Measurements from ENCODE around the gene CAMK1D.
"Not testable (repeated sequence)": the region's sequence is repeated elsewhere in the genome, so short reads cannot be mapped to it uniquely, and the experiment has no call there.

Gene CAMK1D

DNA sequence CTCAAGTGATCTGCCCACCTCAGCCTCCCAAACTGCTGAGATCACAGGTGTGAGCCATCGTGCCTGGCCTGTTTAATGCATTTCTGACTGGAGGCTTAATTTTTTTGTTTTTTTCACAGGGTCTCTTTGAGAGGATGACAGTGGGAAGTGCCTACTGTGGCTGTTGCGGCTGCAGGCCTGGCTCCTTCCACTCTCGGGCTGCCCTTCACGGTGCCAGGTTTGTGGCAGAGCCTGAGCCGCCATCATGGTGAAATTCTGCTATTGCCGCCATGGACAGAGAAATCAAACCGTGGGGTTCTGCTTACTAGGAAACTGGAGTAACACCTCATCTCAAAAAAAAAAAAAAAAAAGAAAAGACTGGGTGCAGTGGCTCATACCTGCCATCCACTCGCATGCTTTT is 142.7 kb downstream of the CAMK1D start:
- TF ChIP-seq, protein P1, sequence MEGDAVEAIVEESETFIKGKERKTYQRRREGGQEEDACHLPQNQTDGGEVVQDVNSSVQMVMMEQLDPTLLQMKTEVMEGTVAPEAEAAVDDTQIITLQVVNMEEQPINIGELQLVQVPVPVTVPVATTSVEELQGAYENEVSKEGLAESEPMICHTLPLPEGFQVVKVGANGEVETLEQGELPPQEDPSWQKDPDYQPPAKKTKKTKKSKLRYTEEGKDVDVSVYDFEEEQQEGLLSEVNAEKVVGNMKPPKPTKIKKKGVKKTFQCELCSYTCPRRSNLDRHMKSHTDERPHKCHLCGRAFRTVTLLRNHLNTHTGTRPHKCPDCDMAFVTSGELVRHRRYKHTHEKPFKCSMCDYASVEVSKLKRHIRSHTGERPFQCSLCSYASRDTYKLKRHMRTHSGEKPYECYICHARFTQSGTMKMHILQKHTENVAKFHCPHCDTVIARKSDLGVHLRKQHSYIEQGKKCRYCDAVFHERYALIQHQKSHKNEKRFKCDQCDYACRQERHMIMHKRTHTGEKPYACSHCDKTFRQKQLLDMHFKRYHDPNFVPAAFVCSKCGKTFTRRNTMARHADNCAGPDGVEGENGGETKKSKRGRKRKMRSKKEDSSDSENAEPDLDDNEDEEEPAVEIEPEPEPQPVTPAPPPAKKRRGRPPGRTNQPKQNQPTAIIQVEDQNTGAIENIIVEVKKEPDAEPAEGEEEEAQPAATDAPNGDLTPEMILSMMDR (conservative IDR thresholded peaks at IDR 0.05) = no peak
- H3K27ac ChIP-seq = no peak overlapping the region

DNA sequence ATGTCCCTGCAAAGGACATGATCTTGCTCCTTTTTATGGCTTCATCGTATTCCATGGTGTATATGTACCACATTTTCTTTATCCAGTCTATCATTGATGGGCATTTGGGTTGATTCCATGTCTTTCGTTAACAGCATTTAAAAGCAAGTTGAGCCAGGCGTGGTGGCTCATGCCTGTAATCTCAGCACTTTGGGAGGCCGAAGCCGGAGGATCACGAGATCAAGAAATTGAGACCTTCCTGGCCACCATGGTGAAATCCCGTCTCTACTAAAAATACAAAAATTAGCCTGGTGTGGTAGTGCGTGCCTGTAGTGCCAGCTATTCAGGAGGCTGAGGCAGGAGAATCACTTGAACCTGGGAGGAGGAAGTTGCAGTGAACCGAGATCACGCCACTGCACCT is 147.7 kb downstream of the CAMK1D start:
- not testable (repeated sequence) for H3K27ac ChIP-seq

DNA sequence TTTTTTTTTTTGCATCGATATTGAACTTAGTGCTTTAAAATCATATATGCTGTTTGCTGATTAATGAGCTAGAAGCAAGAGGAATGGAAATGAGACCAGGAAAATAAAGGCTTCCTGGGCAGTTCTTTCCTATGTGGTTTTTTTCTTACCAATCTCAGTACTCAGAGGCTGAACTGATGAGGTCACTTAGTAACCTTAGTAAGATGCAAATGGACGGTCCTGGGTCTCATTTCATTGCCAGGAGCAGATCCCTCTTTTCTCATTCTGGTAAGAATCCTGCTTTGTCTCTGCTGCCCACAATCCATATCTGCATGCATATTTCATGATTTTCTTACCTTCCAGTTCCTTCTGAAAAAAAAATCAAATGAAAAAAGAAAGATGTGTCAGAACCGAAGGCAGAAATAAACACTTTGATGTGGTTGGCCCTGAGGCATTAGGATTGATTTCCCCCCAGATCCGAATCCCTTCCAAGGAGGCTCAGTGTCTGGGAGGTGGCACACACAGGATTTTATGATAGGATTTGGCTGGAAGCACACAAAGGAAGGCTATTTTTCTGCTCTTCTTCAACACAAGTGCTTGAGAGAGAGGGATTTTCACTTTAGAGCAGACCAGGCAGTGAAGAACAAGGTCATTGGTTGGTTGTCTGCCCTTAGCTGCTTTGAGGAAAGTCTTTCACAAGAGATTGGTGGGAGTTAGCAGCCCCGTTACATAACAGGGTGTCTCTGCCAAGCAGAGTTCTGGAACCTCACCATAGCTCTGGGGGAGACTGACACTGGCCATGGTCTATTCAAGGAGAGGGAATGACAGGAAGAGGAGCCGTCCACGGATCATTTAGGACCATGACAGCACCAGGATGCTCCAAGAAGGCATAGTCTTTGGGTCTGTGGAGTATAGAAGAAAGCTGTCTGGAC is 150.0 kb downstream of the CAMK1D start:
- TF ChIP-seq, protein P1 (conservative IDR thresholded peaks at IDR 0.05) = no peak
- peak overlapping the region; percentile 61; the same call in 1 of the 2 replicates for H3K27ac ChIP-seq

DNA sequence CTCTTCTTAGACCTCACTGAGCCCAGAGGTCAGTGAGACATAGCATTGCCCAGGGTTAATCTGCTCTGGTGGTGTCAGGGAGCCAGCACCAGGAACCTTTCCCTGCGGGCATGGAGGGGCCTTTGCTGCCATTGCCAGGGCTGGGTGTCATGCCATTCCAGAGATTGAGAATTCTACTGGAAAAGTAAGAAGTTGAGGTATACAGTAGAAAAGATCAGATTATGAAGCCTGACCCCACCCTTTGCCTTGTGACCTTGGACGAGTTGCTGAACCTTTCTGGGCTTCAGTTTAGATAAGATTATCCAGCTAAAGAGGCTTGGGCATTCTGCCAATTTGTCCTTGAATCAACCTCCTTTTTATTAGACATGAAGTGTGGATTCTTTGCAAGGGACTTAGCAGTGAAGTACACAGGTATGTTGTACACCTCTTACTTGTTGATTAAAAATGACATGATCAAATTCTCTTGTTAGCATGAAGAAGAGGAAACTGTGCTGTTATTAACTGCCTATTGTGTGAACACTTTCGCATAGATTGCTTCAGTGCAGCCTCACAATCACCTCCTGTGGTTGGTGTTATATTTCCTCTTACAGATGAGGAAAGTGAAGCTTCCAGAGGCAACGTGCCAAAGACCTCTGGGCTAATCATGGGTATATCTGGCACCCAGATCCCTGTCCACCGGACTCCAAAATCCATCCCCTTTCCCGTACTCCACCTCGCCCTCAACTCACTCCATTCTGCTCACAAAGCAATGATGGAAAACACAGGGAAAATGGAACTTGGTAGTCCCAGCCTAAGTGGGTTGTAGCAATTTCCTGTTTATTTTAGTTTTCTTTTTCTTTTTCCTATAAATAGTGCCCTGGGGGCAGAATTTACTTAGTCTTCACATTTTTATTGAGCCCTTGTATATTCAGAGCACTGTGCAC is 151.3 kb downstream of the CAMK1D start:
- H3K27ac ChIP-seq = peak overlapping the region; percentile 61
- TF ChIP-seq, protein P1 (conservative IDR thresholded peaks at IDR 0.05) = no peak

DNA sequence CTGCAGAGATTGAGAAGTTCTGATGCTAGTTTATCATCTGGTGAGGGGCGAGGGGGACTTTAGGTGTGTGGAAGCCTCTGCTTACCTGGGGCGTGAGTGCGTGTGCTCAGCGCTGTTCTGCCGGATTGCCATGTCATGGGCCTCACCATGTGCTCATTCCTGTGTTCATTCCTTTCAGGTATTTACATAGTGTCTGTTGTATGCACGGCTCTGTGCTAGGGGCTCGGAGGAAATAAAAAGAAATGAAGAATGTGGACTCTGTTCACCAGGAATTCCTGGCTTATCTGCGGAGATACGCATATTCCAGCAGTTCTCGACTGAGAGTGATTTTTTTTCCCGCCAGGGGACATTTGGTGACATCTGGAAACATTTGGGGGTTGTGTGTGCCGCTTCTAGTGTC is 152.0 kb downstream of the CAMK1D start:
- TF ChIP-seq, protein P1 (conservative IDR thresholded peaks at IDR 0.05) = no peak
- peak overlapping the region; percentile 61 for H3K27ac ChIP-seq

DNA sequence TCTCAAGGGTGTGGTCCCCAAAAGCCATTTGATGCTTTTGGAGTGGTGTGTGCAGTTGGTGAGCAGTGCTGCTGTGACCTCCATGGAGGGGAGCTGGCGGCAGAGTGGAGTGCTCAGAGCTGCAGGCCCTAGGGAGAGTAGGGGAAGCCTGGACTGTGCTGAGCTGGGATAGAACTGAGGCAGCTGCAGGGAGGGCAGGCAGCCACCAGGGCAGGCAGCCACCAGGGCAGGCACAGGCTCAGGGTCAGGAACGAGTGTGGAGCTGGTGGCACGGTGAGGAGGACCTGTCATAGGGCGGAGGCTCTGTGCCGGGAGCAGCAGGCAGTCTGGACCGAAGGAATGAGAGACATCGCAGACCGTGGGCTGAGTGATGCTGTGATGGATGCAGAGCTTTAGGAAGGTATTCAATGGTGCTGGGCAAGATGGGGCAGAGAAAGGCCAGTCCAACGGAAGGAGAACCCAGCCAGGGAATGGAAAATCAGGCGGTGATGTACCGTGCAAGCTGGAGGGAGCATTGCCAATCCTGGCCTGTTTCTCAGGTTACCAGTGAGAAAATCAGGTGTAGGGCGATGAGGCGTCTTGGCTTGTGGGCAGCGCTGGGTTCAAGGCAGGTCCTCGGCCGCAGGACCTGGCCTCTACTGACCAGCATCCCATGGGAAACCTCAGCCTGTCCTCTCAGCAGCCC is 152.6 kb downstream of the CAMK1D start:
- TF ChIP-seq, protein P1 (conservative IDR thresholded peaks at IDR 0.05) = no peak
- H3K27ac ChIP-seq = peak overlapping the region; percentile 61; the same call in 1 of the 2 replicates

DNA sequence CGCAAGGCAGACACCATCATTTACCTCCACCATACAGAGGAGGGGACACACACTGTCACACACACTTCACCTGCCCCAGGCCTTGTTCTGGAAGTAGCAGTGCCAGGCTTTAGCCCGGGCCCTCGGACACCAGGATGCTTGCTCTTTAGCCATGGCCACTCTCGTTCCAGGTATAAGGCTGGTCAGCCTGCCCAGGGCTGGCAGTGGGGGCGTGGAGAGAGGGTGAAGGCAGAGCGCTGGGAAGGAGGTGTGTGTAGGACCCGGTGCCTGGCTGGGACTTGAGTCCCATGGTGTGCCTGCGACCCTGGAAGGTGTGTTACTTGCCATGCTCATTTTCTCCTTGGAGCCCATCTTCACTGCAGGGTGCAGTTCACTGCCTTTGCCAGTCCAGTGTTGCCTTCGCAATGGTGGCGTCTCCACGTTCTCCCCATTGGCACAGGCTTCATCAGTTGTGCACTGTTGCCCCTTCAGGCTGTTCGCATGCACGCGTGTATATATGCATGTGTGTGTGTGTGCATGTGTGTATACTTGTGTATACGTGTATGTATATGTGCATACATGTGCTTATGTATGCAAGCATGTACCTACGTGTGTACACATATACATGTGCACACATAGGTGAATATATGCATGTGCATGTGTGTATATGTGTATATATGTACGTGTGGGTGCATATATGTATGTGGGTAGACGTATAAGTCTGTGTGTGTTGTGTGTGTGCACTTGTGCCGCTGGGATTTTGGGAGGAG is 153.4 kb downstream of the CAMK1D start:
- TF ChIP-seq, protein P1 (conservative IDR thresholded peaks at IDR 0.05) = no peak
- H3K27ac ChIP-seq = no peak overlapping the region; the same call in 1 of the 2 replicates

All from VCaP (cell line).